HG03571 (cell line): ENCODE measurements around the gene CD4.

Experiments used
- ATAC-seq: cut with Tn5 transposase; IDR thresholded peaks from one replicate; pipeline ENCODE4 v1.9.1; 2021; ENCODE audit not compliant: unreplicated experiment

The CD4 gene

DNA sequence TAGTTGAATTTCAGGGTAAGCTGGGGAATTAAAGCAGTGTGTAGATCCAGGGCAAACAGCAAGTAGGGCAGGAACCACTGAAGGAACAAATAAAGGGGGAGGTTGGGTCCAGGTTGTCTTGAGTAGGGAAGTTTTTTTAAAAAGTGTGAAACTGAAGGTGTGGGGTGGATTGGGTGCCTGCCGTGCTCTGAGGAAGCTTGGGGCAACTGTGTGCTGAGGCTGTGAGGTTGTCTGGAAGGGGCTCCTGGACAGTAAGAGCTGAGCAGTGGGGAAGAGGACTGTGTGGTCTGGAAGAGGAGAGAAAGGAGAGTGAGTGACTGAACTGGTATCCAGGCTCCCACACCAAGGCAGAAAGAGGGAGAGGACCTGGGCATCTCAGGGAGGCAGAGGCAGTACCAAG lies 21.4 kb downstream of the CD4 start:
- no peak for ATAC-seq

DNA sequence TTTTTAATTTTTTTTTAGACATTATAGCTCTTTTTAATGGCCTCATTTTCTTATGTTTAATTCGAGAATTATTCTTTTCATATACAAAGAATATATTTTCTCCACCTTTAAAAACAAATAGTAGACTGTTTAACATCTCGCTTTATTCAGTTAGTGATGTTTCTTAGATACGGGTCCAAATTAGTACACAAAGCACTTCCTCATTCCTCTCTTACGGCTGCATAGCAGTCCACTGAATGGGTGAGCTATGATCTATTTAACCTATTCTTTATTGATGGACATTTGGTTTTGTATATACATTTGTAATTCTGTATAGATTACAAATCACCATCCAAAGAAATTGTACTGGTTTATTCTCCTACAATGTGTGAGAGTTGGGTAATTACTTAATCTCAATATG lies 24.0 kb downstream of the CD4 start:
- no peak for ATAC-seq

DNA sequence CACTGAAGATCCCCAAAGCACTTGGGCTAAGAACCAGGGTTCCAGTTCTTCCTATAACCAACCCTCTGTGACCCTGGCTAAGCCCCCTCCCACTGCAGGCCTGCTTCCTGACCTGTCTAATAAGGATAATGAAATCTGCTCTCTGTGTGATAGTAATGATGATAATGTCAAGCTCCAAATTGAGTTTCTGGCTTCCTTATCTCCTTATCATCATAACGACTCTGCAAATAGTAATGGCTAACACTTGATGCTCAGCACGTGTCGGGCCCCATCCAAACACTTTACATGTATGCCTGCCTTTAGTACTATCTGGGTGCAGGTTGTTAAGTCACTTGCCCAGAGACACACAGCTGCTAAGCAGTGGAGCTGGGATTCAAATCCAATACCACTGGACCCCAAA lies 27.3 kb downstream of the CD4 start:
- no peak for ATAC-seq

DNA sequence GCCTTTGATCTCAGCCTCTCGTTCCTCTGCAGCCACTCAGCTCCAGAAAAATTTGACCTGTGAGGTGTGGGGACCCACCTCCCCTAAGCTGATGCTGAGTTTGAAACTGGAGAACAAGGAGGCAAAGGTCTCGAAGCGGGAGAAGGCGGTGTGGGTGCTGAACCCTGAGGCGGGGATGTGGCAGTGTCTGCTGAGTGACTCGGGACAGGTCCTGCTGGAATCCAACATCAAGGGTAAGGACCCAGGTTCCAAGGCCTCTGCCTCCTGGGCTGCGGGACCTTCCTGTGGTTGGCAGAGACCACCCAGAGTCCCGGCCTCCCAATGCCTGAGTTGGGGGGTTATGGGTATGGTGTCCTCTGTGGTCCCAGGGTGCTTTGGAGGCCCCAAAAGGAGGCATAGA lies 27.8 kb downstream of the CD4 start:
- no peak for ATAC-seq

DNA sequence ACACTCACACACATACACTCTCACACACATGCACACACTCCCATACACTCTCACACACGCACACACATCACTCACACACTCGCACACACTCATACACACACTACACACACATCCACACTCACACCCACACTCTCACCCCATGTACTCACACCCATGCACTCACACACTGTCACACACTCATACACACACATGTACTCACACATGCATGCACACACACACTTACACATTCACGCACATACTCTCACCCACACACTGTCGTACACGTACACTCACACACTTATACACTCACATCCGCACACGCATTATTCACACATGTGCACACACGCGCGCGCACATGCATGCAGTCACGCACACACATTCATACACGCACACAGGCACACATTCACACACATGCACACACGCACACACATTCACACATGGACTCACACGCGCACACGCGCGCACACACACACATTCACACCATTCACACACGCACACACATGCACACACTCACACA lies 28.4 kb downstream of the CD4 start:
- no peak for ATAC-seq

DNA sequence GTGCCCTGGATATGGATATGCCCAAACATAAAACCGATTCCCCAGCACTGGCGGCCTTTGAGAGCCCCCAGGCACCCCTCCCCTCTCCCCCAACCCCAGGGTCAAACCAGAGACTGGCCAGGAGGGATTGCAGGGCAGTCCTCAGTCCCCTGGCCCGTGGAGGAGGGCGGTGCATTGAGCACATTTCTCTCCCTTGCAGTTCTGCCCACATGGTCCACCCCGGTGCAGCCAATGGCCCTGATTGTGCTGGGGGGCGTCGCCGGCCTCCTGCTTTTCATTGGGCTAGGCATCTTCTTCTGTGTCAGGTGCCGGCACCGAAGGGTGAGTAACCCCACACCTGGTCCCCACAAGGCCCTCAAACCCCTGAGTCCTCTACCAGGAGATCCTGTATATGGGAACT lies 28.9 kb downstream of the CD4 start:
- ATAC-seq: no peak

DNA sequence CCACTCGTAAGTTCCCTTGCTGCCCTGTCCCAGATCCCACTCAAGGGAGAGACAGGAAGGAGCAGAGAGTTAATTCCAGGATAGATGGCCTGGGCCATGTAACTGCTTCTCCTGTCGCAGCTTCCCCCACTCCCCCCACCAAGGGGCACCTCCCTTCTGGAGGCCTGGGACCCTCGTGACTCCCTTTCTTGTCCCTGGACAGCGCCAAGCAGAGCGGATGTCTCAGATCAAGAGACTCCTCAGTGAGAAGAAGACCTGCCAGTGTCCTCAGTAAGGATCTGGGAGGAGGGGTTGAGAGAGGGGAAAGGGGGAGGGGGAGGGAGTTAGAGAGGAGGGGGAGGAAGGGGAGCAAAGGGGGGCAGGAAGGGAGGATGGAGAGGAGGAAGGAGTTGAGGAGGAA lies 29.3 kb downstream of the CD4 start:
- ATAC-seq: no peak

DNA sequence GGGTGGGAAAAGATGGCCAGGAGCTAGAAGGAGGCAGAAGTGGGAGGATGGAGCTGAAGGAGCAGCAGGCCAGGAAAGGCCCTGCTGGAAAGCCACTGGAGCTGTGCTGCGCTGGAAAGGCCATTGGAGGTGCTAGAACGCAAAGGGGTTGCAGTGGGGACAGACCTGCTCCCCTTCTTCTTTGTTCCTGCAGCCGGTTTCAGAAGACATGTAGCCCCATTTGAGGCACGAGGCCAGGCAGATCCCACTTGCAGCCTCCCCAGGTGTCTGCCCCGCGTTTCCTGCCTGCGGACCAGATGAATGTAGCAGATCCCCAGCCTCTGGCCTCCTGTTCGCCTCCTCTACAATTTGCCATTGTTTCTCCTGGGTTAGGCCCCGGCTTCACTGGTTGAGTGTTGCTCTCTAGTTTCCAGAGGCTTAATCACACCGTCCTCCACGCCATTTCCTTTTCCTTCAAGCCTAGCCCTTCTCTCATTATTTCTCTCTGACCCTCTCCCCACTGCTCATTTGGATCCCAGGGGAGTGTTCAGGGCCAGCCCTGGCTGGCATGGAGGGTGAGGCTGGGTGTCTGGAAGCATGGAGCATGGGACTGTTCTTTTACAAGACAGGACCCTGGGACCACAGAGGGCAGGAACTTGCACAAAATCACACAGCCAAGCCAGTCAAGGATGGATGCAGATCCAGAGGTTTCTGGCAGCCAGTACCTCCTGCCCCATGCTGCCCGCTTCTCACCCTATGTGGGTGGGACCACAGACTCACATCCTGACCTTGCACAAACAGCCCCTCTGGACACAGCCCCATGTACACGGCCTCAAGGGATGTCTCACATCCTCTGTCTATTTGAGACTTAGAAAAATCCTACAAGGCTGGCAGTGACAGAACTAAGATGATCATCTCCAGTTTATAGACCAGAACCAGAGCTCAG lies 30.0 kb downstream of the CD4 start:
- ATAC-seq: no peak

DNA sequence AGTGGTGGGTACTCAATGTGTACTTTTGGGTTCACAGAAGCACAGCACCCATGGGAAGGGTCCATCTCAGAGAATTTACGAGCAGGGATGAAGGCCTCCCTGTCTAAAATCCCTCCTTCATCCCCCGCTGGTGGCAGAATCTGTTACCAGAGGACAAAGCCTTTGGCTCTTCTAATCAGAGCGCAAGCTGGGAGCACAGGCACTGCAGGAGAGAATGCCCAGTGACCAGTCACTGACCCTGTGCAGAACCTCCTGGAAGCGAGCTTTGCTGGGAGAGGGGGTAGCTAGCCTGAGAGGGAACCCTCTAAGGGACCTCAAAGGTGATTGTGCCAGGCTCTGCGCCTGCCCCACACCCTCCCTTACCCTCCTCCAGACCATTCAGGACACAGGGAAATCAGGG lies 30.8 kb downstream of the CD4 start:
- ATAC-seq: no peak

DNA sequence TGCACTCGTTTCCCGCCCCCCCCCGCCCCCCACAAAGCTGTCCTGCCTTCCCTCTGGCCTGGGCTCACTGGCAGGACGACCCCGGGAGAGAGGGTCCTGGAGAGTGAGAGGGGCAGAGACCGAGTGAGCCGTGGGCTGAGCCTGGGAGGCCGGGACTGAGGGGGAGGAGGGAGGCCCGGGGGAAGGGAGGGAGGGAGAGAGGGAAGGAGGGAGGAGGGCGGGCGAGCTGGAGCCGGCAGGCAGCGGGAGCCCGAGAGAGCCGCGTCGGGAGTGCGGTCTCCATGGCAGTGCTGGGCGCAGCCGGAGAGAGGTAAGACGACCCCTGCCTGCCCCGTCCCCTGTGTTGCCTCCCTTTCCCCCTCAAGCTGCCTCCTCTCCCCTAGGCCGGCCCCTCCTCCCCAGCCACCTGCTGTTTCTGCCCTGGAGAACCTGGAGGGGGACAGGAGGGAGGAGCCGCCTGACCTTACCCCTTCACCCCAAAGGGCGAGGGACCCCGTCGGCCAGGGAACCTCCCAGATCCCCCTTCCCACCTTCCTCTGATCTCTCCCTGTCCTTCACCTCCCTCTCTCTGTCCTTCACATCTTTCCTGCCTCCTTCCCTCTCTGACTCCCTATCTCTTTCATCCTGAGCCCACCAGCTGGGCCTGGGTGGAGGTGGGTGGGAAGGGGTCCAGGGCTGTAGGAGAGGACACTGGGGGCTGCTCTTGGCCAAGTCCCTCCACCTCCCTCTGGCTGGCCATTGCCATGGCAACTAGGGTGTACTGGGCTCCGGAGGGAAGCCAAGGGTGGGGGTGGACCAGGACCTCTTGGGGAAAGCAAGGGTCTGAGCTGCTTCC lies 32.5 kb downstream of the CD4 start, which contains the start of gene GPR162:
Gene GPR162 (plus strand): TSS at position 231 of the 835 bp plus-strand sequence. CDS start 2,078 bp downstream, outside the sequence.
- ATAC-seq: no peak

DNA sequence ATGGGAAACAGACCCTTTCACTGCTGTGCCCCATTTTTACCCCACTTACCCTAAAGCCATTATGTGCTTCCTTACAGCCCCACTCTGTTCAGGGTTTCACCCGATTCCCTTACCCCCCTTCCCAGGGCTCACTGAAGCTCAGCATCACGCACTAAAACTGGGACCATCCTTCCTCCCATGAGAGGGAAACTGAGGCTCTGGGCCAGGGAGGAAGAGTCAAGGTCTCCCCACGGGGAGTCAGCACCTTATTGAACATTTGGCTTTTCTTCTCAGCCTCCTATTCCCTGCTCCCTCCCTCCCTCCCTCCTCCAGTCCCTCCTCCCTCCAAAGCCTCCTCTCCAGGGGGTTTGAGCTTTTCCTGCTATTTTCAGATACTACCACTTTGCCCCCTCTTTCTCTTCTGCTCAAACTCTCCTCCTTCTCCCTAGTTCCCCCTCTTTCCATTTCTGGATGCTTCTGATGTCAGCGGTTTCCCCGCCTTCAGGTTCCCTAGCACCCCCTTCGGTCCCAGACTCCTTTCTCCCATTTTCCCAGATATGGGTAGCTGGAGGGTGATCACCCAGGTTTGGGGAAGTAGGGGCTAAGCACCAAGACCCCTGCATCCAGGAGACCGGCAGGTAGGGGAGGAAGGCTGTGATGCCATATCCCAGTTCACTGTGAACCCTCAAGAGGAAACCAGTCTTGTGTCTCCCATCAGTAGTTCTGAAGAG lies 33.3 kb downstream of the CD4 start:
- ATAC-seq: no peak

DNA sequence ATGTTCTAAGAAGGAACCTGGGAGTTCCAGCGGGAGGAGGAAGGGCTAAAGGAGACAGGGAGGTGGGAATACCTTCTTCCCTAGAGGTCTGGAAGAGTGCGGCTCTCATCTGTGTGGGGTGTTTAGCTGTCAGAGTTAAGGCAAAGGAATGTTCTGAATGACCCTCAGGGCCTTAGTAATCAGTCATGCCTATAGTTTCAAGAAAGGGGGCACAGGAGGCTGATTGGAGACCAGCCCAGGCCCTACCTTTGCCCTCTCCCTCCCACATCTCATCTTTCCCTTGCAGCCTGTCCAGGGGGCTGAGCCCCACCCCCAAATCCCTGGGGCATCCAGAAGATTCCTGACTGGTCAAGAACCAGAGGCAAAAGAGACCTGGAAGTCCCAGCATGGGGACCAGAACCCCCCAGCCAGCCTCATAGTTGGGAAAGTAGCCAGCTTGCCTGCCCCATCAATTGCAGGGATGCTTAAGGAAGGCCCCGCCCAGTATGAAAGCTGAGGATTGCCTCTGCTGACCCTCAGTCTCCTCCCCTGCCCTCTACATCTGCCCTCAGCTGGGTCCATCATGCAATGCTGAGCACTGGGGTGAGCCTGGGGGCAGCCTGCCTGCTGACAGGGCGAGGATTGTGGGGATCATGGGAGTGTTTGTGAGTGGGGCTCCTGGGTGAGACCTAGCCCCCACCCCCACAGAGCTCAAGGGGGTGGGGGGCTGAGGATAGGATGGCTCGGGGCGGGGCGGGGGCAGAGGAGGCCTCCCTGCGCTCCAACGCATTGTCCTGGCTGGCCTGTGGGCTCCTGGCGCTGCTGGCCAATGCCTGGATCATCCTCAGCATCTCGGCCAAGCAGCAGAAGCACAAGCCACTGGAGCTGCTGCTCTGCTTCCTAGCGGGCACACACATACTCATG lies 34.1 kb downstream of the CD4 start:
- no peak for ATAC-seq

DNA sequence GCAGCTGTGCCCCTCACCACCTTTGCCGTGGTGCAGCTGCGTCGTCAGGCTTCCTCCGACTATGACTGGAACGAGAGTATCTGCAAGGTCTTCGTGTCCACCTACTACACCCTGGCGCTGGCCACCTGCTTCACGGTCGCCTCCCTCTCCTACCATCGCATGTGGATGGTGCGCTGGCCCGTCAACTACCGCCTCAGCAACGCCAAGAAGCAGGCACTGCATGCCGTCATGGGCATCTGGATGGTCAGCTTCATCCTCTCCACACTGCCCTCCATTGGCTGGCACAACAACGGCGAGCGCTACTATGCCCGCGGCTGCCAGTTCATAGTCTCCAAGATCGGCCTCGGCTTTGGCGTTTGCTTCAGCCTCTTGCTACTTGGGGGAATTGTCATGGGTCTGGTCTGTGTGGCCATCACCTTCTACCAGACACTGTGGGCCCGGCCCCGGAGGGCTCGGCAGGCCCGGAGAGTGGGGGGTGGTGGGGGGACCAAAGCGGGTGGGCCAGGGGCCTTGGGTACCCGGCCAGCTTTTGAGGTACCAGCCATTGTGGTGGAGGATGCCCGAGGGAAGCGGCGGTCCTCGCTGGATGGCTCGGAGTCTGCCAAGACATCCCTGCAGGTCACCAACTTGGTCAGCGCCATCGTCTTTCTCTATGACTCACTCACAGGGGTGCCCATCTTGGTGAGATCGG lies 34.9 kb downstream of the CD4 start:
- no peak for ATAC-seq

DNA sequence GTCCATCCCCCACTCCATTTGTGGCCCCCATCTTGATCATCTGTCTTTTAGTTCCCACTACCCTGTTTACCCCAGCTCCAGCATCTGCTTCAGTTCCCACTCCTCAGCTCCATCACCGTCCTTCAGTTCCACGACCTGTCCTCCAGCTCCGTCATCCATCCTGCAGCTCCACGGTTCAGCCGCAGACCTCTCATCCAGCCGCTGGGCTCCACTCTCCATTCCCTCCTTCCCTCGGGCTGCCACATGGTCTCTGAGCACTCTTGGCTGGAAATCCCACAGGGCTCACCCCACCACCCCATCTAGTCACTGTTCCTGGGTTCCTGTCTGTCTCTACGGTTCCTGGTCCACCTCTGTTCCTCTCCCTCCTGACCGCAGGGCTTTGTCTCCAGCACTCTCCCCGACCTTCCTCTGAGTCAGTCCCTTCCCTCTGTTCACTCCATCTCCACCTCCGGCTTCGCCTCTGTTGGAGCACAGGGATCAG lies 35.6 kb downstream of the CD4 start:
- ATAC-seq: no peak

DNA sequence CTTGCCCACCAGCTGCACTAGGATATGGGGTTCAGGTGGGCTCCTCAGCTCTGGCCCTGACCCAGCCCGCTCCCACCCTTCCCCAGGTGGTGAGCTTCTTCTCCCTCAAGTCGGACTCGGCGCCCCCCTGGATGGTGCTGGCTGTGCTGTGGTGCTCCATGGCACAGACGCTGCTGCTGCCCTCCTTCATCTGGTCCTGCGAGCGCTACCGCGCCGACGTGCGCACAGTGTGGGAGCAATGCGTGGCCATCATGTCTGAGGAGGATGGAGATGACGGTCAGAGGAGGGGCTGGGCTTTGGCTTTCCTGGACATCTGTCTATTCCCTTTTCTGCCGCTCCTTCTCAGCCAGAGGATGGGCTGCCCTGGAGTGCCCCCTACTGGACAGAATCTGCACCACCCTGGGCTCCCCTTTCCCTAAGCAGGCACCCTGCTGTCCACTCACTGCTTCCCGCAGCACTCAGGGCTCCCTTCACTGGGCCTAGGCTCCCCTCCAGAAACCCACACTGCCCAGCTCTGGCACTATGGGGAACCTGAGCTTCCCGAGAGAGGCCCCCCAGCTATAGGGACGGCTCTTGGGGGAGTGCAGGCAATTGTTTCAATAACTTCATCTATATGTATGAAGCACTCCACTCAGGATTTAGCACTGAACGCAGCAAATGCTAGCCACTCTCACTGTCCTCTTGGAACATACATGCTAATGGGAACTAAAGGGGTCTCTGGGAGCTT lies 36.2 kb downstream of the CD4 start:
- ATAC-seq: no peak

DNA sequence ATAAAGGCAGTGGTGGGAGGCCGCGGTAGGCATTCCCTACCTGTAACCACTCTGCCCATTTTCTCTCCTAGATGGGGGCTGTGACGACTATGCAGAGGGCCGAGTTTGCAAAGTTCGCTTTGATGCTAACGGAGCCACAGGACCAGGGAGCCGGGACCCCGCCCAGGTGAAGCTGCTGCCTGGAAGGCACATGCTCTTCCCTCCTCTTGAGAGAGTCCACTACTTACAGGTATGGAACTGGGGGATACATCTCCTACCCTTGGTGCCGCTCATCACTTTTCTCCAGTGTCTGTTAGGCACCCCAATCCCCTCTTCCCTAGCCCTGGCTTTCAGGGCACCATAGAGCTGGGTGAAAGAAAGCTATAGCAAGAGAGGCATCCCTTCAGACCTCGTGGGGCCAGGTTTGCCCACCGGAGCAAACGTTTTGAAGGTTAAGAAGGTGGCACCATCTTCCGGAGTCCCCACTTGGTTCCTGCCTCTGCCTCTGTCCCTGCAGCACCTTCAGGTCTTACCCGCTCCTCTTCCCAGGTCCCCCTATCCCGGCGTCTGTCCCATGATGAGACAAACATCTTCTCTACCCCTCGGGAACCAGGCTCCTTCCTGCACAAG lies 36.9 kb downstream of the CD4 start:
- ATAC-seq: no peak

DNA sequence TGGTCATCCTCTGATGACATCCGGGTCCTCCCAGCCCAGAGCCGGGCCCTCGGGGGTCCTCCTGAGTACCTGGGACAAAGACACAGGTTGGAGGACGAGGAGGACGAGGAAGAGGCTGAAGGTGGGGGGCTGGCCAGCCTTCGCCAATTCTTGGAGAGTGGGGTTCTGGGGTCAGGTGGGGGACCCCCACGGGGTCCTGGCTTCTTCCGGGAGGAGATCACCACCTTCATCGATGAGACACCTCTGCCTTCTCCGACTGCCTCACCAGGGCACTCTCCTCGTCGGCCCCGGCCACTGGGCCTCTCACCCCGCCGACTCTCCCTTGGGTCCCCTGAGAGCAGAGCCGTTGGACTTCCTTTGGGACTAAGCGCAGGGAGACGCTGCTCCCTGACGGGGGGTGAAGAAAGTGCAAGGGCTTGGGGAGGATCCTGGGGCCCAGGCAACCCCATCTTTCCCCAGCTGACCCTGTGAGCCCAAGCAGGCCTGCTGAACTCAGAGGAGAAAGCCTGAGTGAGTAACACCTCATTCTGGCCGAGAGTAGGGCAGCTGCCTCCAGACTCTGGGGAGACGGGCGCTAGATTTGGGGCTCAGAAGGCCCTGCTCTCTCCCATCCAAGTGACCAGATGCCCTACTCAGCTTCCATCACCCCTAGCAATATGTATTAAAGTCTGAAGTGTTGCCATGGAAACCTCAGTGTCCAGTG lies 37.6 kb downstream of the CD4 start:
- no peak for ATAC-seq

DNA sequence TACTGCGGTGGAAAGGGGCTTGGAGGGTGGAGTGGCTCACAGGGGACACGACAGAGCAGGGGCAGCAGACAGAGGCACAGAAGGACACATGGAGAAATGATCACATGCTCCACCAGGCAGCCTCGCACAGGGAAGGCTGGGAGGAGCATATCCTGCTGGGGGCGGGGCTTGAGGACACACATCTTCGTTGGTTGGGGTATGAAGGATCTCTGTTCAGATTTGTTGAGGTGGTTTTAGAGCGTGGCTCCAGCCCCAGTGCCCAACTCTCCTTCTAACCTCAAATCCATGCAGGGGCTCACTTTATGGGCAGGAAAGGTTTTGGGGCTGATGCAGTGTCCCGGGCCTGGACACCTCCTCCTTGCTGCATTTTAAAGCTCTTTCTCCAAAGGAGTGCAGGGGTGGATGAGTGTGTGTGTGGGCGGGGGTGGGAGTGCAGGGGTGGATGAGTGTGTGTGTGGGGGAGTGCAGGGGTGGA lies 38.1 kb downstream of the CD4 start:
- ATAC-seq: no peak
